ENCODE measurements around the gene SECTM1.
"Not testable (repeated sequence)": the region's sequence is repeated elsewhere in the genome, so short reads cannot be mapped to it uniquely, and the experiment has no call there.

The SECTM1 gene

DNA sequence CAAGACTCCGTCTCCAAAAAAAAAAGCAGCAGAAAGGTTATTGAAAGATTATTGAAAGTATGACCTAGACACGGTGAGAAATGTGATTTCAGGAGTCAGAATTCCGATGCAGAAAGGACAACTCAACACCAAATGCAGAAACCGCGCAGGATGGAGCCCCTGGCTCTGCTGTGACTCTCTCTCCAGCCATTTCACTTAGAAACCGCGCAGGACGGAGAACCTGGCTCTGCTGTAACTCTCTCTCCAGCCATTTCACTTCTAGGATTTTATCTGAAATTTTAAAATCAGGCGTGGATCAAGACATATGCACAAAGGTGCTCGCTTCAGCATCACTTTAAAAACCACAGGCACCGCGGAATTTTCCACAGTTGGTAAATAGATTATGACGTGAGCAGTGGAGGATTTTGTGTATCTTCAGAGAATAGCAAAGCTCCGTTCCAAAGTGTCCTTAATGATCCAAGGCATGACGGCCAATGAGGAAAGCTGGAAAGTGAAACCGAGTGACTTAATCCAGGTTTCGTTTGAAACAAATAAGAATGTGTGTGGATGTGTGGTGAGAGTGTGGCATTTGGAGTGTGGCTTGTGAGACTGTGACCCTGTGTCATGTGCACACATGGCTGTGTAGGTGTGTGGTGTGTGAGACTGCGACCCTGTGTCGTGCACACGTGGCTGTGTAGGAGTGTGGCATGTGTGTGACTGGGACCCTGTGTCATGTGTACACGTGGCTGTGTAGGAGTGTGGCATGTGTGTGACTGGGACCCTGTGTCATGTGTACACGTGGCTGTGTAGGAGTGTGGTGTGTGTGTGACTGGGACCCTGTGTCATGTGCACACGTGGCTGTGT is 47.5 kb upstream of the SECTM1 start:
- H3K4me1 ChIP-seq (ENCODE audit: control insufficient read depth, low read length): no peaks in the 10 kb centered on the region
- no peak overlapping the region for H3K4me2 ChIP-seq (ENCODE audit: low read length)
- H3F3A ChIP-seq (ENCODE audit: control insufficient read depth, insufficient read depth): no peaks in the 10 kb centered on the region
- H3K27me3 ChIP-seq (ENCODE audit: control insufficient read depth, low read length): no peaks in the 10 kb centered on the region
- TF ChIP-seq EZH2phosphoT487 (IDR thresholded peaks at IDR 0.05; ENCODE audit: borderline replicate concordance, low read length): no peak
- TF ChIP-seq, protein P1, sequence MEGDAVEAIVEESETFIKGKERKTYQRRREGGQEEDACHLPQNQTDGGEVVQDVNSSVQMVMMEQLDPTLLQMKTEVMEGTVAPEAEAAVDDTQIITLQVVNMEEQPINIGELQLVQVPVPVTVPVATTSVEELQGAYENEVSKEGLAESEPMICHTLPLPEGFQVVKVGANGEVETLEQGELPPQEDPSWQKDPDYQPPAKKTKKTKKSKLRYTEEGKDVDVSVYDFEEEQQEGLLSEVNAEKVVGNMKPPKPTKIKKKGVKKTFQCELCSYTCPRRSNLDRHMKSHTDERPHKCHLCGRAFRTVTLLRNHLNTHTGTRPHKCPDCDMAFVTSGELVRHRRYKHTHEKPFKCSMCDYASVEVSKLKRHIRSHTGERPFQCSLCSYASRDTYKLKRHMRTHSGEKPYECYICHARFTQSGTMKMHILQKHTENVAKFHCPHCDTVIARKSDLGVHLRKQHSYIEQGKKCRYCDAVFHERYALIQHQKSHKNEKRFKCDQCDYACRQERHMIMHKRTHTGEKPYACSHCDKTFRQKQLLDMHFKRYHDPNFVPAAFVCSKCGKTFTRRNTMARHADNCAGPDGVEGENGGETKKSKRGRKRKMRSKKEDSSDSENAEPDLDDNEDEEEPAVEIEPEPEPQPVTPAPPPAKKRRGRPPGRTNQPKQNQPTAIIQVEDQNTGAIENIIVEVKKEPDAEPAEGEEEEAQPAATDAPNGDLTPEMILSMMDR (IDR thresholded peaks at IDR 0.05; ENCODE audit: low read depth, low read length, poor library complexity, severe bottlenecking): no peak
- H3K9me2 ChIP-seq (replicated peaks; ENCODE audit: control insufficient read depth, low read length): no peaks in the 10 kb centered on the region
- no peak overlapping the region for H3K27ac ChIP-seq (ENCODE audit: low read depth, low read length)
- no peak overlapping the region for H3K4me3 ChIP-seq (ENCODE audit: low read length)
- H3K36me3 ChIP-seq (ENCODE audit: control insufficient read depth, low read length): no peaks in the 10 kb centered on the region
- no peaks in the 10 kb centered on the region for H3K9me3 ChIP-seq (ENCODE audit: control insufficient read depth, insufficient read depth, low read length)
- H3K79me2 ChIP-seq (ENCODE audit: control insufficient read depth, low read length): no peaks in the 10 kb centered on the region
- H4K20me1 ChIP-seq (ENCODE audit: control insufficient read depth, insufficient read depth, low read depth, low read length): no peaks in the 10 kb centered on the region

DNA sequence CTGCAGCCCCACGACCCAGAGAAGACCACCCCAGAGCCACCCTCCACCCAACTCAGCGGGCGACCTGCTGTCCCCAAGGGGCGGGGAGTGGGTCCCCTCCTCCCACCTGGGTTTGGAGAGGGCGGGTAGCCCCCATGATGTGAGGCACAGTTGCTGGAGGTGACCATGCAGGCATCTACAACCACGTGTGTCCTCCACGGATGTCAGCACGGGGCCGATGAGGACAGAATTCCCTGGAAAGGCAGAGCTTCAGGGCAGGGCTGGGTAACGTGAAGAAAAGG is 45.1 kb upstream of the SECTM1 start:
- Histone ChIP-seq H3K36me3 (ENCODE audit: control insufficient read depth, low read length) (no peaks in the 10 kb centered on the region), H3K4me1 (ENCODE audit: control insufficient read depth, low read length) (no peaks in the 10 kb centered on the region), H3K4me2 (ENCODE audit: low read length) (no peak overlapping the region), H3K27me3 (ENCODE audit: control insufficient read depth, low read length) (no peaks in the 10 kb centered on the region), H3F3A (ENCODE audit: control insufficient read depth, insufficient read depth) (no peaks in the 10 kb centered on the region), H3K79me2 (ENCODE audit: control insufficient read depth, low read length) (no peaks in the 10 kb centered on the region), H3K4me3 (ENCODE audit: low read length) (no peak overlapping the region), H3K9me2 (replicated peaks; ENCODE audit: control insufficient read depth, low read length) (no peaks in the 10 kb centered on the region), H4K20me1 (ENCODE audit: control insufficient read depth, insufficient read depth, low read depth, low read length) (no peaks in the 10 kb centered on the region), H3K27ac (ENCODE audit: low read depth, low read length) (no peak overlapping the region), H3K9me3 (ENCODE audit: control insufficient read depth, insufficient read depth, low read length) (no peaks in the 10 kb centered on the region)
- no peak for TF ChIP-seq EZH2phosphoT487 (IDR thresholded peaks at IDR 0.05; ENCODE audit: borderline replicate concordance, low read length)
- TF ChIP-seq, protein P1 (IDR thresholded peaks at IDR 0.05; ENCODE audit: low read depth, low read length, poor library complexity, severe bottlenecking): no peak

DNA sequence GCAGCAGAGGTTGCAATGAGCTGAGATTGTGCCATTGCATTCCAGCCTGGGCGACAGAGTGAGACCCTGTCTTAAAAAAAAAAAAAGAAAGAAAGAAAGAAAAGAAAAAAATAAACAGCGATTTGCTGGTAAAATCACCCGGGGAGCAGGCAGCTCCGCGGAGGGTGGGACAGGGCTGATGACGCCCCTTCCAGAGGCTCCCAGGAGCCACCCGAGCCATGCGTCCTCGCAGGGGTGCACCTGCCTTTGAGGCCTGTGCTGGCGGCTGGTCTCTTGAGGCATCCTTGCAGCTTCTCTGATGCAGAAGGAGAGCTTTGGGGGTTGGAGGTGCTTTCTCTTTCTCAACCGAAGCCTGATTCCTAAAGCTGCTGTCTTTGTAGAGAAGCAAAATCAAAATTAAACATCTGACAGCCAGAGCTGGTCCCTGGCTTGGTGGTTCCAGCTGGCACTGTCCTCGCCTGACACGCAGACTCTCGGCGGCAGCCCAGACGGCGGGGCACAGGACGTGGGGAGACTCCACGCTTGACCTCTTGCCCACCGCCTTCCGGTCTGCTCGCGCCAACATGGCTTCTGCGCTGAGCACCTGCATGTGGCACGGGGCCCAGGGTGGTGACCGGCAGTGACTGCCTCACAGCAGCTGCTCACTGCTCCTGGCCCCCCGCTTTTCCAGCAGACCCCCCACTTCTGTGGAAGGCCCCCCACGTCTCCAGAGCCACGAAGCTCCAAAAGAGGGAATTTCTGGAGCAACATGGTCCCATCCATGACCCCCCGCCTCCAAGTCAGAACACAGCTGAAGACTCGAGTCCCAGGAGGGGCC is 44.6 kb upstream of the SECTM1 start:
- Histone ChIP-seq H3K9me3 (ENCODE audit: control insufficient read depth, insufficient read depth, low read length) (no peaks in the 10 kb centered on the region), H3K4me3 (ENCODE audit: low read length) (no peak overlapping the region), H3K9me2 (replicated peaks; ENCODE audit: control insufficient read depth, low read length) (no peaks in the 10 kb centered on the region), H3K27ac (ENCODE audit: low read depth, low read length) (no peak overlapping the region), H4K20me1 (ENCODE audit: control insufficient read depth, insufficient read depth, low read depth, low read length) (no peaks in the 10 kb centered on the region), H3K4me1 (ENCODE audit: control insufficient read depth, low read length) (no peaks in the 10 kb centered on the region), H3K4me2 (ENCODE audit: low read length) (no peak overlapping the region), H3F3A (ENCODE audit: control insufficient read depth, insufficient read depth) (no peaks in the 10 kb centered on the region), H3K27me3 (ENCODE audit: control insufficient read depth, low read length) (no peaks in the 10 kb centered on the region), H3K36me3 (ENCODE audit: control insufficient read depth, low read length) (no peaks in the 10 kb centered on the region), H3K79me2 (ENCODE audit: control insufficient read depth, low read length) (no peaks in the 10 kb centered on the region)
- TF ChIP-seq, protein P1 (IDR thresholded peaks at IDR 0.05; ENCODE audit: low read depth, low read length, poor library complexity, severe bottlenecking): no peak
- TF ChIP-seq EZH2phosphoT487 (IDR thresholded peaks at IDR 0.05; ENCODE audit: borderline replicate concordance, low read length): no peak

DNA sequence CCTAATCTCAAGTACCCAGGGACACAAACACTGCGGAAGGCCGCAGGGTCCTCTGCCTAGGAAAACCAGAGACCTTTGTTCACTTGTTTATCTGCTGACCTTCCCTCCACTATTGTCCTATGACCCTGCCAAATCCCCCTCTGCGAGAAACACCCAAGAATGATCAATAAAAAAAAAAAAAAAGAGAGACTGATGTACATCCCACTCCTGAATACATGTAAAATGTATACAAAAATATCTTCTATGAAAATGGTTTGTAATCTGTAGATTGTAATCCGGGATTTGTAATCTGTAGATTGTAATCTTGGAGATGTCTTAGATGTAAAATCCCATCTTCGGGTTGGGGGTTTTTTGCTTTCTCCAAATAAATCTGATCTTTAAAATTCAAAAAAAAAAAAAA is 43.7 kb upstream of the SECTM1 start:
- H3K36me3 ChIP-seq (ENCODE audit: control insufficient read depth, low read length); H3K4me1 ChIP-seq (ENCODE audit: control insufficient read depth, low read length); H4K20me1 ChIP-seq (ENCODE audit: control insufficient read depth, insufficient read depth, low read depth, low read length); H3F3A ChIP-seq (ENCODE audit: control insufficient read depth, insufficient read depth); H3K9me3 ChIP-seq (ENCODE audit: control insufficient read depth, insufficient read depth, low read length); H3K4me2 ChIP-seq (ENCODE audit: low read length); H3K79me2 ChIP-seq (ENCODE audit: control insufficient read depth, low read length); H3K9me2 ChIP-seq (replicated peaks; ENCODE audit: control insufficient read depth, low read length); H3K27me3 ChIP-seq (ENCODE audit: control insufficient read depth, low read length); H3K4me3 ChIP-seq (ENCODE audit: low read length); H3K27ac ChIP-seq (ENCODE audit: low read depth, low read length): not testable (repeated sequence)

Data from DOHH2 (cell line).